HG02943 (cell line): ENCODE results near the gene PRDX2.
"Not testable (repeated sequence)": the region's sequence is repeated elsewhere in the genome, so short reads cannot be mapped to it uniquely, and the experiment has no call there.

Experiments
- ATAC-seq: cut with Tn5 transposase; IDR thresholded peaks from one replicate; pipeline ENCODE4 v1.9.1; 2021; ENCODE audit warnings: mild to moderate bottlenecking, low read depth, moderate library complexity; ENCODE audit not compliant: unreplicated experiment

The PRDX2 gene

DNA sequence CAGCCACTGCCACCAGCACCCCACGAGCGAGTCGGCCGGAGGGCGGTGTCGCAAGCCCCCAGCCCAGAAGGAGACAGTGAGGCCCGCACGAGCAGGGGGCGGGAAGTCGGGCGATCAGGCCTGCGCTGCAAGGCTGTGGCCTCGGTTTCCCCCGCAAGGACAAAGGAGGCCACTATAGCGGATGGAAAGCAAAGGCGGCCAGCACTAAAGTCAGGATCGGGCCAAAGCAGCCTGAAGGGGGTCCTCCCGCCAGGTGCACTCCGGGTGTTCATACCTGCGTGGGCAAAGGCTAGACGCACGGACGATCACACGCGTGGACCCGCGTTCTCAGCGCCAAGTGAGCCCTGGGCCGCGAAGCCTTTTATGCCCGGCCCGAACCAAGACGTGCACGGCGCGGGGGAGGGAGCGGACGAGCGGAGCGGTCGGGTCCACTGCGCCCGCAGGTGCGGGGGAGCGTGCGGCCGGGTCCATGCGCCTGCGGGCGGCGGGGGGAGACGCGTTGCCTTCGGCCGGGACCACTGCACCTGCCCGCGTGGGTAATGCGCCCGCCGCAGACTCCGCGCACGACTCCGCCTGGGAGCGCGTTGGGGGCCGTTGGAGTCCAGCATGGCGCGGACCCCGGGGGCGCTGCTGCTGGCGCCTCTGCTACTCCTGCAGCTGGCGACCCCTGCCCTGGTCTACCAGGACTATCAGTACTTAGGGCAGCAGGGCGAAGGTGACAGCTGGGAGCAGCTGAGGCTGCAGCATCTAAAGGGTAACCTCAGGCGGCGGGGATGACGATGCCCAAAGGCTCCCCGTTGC, at the start of gene PRDX2, which contains the start of gene THSD8:
PRDX2 (minus strand) TSS at position 335 of the 801 bp plus-strand sequence. CDS start 539 bp downstream, outside the sequence.
THSD8 (plus strand) TSS at position 604 of the 801 bp plus-strand sequence; CDS start at position 607, 3 bp downstream.
- no peak for ATAC-seq

DNA sequence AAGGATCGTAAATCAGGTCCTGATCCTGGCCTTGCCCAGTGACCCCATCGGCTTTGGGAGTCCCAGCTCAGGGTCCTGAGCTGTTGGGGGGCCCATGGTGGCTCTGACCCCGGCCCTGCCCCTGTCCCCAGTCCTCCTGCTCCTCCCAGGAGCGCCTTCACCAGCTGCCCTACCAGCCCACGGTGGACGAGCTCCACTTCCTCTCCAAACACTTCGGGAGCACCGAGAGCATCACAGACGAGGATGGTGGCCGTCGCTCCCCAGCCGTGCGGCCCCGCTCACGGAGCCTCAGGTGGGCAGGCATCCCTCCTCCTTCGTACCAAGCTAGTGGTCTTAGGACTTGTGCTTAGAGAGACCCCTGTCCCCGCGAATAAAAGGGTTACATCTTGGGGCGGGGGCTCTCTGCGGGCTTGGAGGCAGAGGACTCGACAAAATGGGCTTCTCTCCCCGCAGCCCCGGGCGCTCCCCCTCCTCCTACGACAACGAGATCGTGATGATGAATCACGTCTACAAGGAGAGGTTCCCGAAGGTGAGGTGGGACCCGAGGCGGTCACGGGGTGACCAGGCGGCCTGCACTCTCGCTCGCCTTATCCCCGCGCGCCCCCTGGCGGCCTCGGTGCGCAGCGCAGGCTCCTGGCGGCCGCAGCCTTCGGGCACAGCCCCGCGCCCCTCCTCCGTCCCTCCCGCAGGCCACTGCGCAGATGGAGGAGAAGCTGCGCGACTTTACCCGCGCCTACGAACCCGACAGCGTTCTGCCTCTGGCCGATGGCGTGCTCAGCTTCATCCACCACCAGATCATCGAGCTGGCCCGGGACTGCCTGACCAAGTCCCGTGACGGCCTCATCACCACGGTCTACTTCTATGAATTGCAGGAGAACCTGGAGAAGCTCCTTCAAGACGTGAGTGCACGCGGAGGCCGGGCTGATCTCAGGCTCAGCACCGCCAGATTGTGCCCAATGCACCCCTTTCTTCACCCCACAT, 45.8 kb upstream of the PRDX2 start:
- no peak for ATAC-seq

GRCh38 chr19:12846613-12847012, 45.0 kb upstream of the PRDX2 start:
- ATAC-seq, result not testable (repeated sequence)

DNA sequence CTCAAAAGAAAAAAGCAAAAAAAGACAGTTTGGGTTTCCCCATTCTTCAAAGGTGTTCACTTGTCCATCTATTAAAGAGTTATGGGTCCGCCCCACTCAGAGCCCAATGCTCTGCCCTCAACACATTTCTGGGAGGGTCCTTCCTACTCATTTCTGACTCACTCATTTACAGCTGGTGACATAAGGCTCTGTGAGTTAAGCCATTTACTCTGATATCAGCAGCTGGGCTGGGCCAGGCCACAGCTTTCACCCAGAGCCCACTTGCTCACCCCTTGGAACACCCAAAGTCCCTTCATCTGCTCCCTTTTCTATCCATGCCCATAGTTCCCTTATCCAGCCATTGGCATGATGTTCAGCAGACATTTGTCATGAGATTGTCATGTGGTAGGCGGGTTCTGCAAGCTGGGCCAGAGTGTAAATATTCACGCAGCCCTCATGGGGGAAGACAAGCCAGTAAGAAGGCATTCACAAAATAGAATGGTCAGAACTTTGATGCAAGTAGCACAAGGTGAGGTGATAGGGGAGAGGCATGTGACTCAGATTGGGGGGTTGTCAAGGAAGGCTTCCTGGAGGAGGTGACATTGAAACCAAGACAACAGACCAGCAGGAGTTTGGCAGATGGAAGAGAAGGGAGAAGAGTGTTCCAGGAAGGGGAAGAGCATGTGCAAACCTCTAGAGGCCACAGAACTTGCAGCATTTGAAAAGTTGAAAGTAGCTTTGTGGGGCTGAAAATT, 42.6 kb upstream of the PRDX2 start:
- no peak for ATAC-seq

GRCh38 chr19:12843328-12843727, 41.7 kb upstream of the PRDX2 start:
- ATAC-seq, result no peak

- no peak for ATAC-seq
Observed at GRCh38 chr19:12842511-12842910, 40.9 kb upstream of the PRDX2 start.

DNA sequence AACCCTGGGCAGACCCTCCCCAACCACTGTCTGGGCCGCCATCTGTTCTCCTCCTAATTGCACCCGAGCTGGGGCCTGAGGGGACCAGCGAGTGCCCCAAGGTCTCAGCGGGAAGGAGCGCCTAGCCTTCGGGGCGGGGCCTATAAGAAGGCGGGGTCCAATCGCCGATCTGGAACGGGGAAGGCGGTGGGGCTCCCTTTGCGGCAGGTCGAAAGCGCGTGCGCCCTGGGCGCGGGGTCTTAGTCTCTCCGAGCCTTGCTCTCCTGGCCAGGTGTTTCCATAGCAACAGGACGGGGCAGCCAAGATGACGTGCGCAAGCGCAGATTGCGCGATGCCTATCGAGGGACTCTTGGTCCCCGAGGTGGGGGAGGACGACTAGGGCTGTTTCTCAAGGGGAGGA, 39.5 kb upstream of the PRDX2 start:
- no peak for ATAC-seq

GRCh38 chr19:12840091-12841079, 38.8 kb upstream of the PRDX2 start:
- no peak for ATAC-seq

DNA sequence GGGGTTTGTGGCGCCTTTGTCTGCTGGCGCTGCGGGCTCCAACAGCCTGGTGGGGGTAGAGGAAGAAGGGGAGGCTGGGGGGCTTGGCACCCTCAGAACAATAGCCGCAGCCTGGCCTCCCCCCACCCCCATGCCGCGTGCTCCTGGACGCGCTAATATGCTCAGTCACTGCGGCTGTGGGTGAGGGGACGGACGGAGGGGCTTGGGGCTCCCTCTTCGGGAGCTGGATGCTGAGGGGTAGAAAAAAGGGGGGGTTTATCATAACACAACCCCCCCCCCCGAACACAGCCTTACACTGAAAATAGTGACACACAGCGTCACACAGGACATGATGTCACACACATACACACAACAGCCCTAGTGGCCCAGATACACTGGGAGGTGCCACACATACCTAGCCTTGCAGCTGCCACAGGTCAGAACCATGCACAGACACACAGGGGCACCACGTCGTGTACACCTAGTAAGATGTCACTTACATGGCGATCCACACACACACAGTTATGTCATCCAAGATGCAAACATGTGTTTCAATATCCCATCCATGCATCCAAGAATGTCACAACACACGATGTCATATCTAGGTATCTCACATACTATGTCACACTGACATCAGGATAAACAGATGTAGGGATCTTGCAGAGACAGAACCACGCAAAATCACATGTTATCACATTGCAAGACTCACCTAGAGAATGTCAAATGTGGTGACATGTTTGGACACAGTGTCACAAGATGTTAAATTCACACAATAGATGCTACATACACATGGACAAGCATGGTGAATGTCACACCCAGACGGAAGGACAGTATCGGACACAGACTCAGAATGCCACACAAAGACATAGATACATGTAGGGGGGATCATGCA, 37.5 kb upstream of the PRDX2 start:
- no peak for ATAC-seq

DNA sequence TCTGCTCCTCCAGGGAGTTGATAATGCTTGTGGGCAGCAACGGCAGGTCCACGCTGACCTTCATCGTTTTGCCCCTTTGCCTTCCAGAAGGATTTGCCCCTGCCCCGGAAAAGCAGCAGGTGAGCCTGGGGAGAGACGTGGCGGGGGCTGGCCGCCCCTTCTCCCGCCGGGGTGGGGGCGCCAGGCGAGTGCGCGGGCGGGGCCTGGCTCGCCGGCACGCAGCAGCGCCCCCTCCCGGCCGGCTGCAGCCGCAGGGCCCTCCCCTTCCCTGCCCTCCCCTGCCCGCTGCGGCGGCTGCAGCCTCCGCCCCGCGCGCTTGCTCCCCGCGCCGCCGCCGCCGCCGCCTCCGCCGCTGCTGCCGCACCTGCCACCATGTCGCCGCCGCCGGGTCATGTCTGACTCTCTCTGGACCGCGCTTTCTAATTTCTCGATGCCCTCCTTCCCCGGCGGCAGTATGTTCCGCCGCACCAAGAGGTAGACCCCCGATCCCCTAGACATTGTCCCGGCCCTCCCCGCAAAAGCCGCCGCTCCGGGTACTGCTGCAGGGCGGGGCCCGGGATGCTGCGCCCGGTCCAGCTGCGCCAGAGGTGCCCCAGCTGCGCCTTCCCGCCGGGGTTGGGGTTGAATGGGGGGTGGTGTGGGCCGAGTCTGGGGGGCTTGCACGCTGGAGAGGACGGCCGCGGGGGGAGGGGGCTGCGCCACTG, 36.7 kb upstream of the PRDX2 start, which contains the start of gene MAST1:
MAST1 (plus strand) TSS at position 334 of the 704 bp plus-strand sequence; CDS start at position 392, 58 bp downstream.
- no peak for ATAC-seq

- no peak for ATAC-seq
Observed at GRCh38 chr19:12837225-12837624, 35.6 kb upstream of the PRDX2 start.

DNA sequence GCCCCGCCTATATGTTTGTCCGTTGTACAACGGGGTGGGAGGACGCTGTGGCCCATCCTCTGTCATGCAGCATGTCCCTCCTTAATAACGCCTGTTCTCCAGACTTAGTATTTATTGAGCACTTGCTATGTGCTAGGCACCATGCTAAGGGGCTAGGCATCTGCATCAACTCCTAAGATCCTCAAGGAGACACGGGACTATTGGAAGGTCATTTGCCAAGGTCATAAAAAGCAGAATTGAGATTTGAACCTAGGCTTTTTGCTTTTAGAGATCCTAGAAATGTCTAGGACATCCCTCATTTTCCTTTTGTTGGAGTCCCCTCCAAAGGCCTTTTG, 34.9 kb upstream of the PRDX2 start:
- ATAC-seq, result no peak

DNA sequence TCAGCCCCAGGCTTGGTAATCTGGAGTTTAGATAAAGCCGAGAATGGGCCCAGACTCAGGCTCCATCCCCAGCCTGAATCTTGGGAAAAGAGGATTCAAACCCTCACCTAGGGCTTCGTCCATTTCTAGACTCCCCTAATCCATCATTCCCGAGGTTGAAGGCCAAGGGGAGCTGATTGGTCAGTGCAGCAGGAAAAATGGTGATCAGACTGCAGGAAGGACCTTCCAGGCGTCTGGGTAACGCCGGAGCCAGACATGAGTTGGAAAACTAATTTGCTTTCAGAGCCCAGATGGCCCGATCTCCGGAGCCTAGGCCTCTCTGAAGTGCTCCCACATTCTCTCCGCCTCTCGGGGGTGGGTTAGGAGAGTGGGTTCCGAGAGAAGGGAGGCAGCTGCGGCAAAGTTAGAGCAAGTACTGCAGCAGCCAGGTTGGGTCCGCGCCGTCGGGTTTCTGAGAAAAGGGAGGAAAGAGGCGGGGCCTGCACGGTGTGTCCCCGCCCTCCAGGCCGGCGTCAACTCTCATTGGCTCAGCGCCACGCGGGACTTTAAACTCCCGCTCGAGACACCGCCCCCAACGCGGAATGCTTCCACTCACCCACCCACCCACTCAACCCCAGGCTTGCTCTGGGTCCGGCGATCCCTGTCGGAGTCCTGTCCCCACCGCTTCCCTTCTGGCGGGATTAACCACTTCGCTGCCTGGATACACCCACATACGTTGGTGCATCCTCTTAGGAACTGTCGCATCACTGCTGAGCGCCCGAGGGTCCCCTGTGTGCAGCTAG, 33.6 kb upstream of the PRDX2 start:
- no peak for ATAC-seq

GRCh38 chr19:12834566-12834943, 33.0 kb upstream of the PRDX2 start, which contains the start of gene RTBDN:
Gene RTBDN, minus strand, starts transcription at chr19:12834579. Its CDS starts 4,600 bp downstream, at chr19:12829979.
- ATAC-seq, result no peak

GRCh38 chr19:12833738-12834565, 32.4 kb upstream of the PRDX2 start:
- no peak for ATAC-seq

DNA sequence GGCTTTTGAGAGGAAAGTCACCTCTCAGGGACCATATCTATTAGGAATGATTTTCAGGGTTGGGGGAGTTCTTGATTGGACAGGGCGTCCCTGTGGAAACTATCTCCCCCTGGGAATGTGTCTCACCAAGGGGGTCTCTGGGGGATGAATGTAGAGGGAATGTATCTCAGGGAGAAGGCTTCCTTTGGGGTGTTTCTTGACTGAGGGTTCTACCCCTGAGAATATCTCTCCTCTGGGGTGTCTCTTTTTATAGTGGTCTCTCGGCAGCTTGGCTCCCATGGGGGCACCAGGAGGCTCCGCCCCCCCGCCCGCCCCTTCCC, 31.8 kb upstream of the PRDX2 start:
- no peak for ATAC-seq
